ENCODE results near the gene VPS13D. TPM values are rescaled to one million over a fixed set of nuclear protein-coding genes. Genes with fewer than 3 reads are reported as not detected.

VPS13D gene
- total RNA-seq, 2 donors from 2014 or later, result 70.1 to 129 TPM

GRCh38 chr1:12446593-12446992 is 216.8 kb downstream of the VPS13D start:
- DNase-seq (ENCODE audit: low spot score) (no peak), ATAC-seq (ENCODE audit: insufficient number of reproducible peaks, low FRiP score, low read depth) (no peak)
- Histone ChIP-seq H3K36me3 (no peaks in the 10 kb centered on the region), H3K9me3 (no peaks in the 10 kb centered on the region), H3K4me3 (no peak overlapping the region), H3K27me3 (replicated peaks; ENCODE audit: insufficient read depth) (no peaks in the 10 kb centered on the region), H3K27ac (peak overlapping the region; percentile 92 to 94), H3K4me1 (ENCODE audit: control insufficient read depth in 1 of 2, low read depth in 2 of 2) (peaks cover 44 to 84% of the 10 kb centered on the region in 2 donors)
- TF ChIP-seq CTCF (IDR thresholded peaks at IDR 0.05), result no peak

GRCh38 chr1:12447307-12447706 is 217.5 kb downstream of the VPS13D start:
- Histone ChIP-seq H3K27ac (peak overlapping the region; percentile 92 to 94), H3K4me3 (no peak overlapping the region), H3K9me3 (no peaks in the 10 kb centered on the region), H3K4me1 (ENCODE audit: control insufficient read depth in 1 of 2, low read depth in 2 of 2) (peaks cover 50 to 91% of the 10 kb centered on the region in 2 donors), H3K27me3 (replicated peaks; ENCODE audit: insufficient read depth) (no peaks in the 10 kb centered on the region), H3K36me3 (no peaks in the 10 kb centered on the region)
- DNase-seq (ENCODE audit: low spot score), result no peak
- no peak for TF ChIP-seq CTCF (IDR thresholded peaks at IDR 0.05)
- no peak for ATAC-seq (ENCODE audit: insufficient number of reproducible peaks, low FRiP score, low read depth)

GRCh38 chr1:12447849-12448312 is 218.1 kb downstream of the VPS13D start:
- no peaks in the 10 kb centered on the region for H3K27me3 ChIP-seq (replicated peaks; ENCODE audit: insufficient read depth)
- no peaks in the 10 kb centered on the region for H3K9me3 ChIP-seq
- H3K36me3 ChIP-seq, result no peaks in the 10 kb centered on the region
- peaks cover 53 to 97% of the 10 kb centered on the region in 2 donors for H3K4me1 ChIP-seq (ENCODE audit: control insufficient read depth in 1 of 2, low read depth in 2 of 2)
- ATAC-seq (ENCODE audit: insufficient number of reproducible peaks, low FRiP score, low read depth) (no peak), DNase-seq (ENCODE audit: low spot score) (no peak)
- no peak overlapping the region for H3K4me3 ChIP-seq
- peak overlapping the region; percentile 92 to 94 for H3K27ac ChIP-seq
- no peak for TF ChIP-seq CTCF (IDR thresholded peaks at IDR 0.05)

- no peak for DNase-seq (ENCODE audit: low spot score)
These were observed 218.9 kb downstream of the VPS13D start for GRCh38 chr1:12448746-12449177.

More at GRCh38 chr1:12448746-12449177, 218.9 kb downstream of the VPS13D start:
- H3K9me3 ChIP-seq, result no peaks in the 10 kb centered on the region
- H3K27ac ChIP-seq, result peak overlapping the region; percentile 92 to 94
- no peak for TF ChIP-seq CTCF (IDR thresholded peaks at IDR 0.05)
- peaks cover 62 to 100% of the 10 kb centered on the region in 2 donors for H3K4me1 ChIP-seq (ENCODE audit: control insufficient read depth in 1 of 2, low read depth in 2 of 2)
- no peaks in the 10 kb centered on the region for H3K36me3 ChIP-seq
- no peak overlapping the region for H3K4me3 ChIP-seq
- ATAC-seq (ENCODE audit: insufficient number of reproducible peaks, low FRiP score, low read depth), result no peak
- H3K27me3 ChIP-seq (replicated peaks; ENCODE audit: insufficient read depth), result no peaks in the 10 kb centered on the region

Measured in thoracic aorta (tissue), 2 donors.